ENCODE data around the gene RNASE13. TPM values are rescaled to one million over a fixed set of nuclear protein-coding genes. Genes with fewer than 3 reads are reported as not detected.

Gene RNASE13
- polyA plus RNA-seq, 2 of the 4 experiments (the other 2 are of a cell fraction) = not detected

GRCh38 chr14:20998139-20998538 lies 36.5 kb downstream of the RNASE13 start:
- H3K4me2 ChIP-seq = no peak overlapping the region
- WGBS (ENCODE audit: missing lambda C conversion rate) = 90% methylated on average over 3 of the region's 3 CpGs
- DNase-seq (ENCODE audit: low read depth in 1 of 2, low spot score in 1 of 2) = no peak

GRCh38 chr14:20997564-20997963 lies 37.0 kb downstream of the RNASE13 start:
- H3K9me3 ChIP-seq = no peaks in the 10 kb centered on the region
- TF ChIP-seq GATA3 (IDR thresholded peaks at IDR 0.05; ENCODE audit: borderline replicate concordance) (no peak), HOXB13 (CRISPR knock-in tag; IDR thresholded peaks at IDR 0.05; ENCODE audit: low read depth) (no peak), CHD2 (IDR thresholded peaks at IDR 0.05; ENCODE audit: low read length, partially characterized antibody) (no peak), SMC3 (IDR thresholded peaks at IDR 0.05) (no peak), RCOR1 (IDR thresholded peaks at IDR 0.05; ENCODE audit: low read depth, low read length) (no peak), HMGXB4 (CRISPR knock-in tag; IDR thresholded peaks at IDR 0.05; ENCODE audit: borderline replicate concordance) (no peak), KDM5A (IDR thresholded peaks at IDR 0.05) (no peak), FOXS1 (CRISPR knock-in tag; IDR thresholded peaks at IDR 0.05) (no peak), SREBF2 (IDR thresholded peaks at IDR 0.05) (no peak), ZFP36 (IDR thresholded peaks at IDR 0.05; ENCODE audit: borderline replicate concordance, partially characterized antibody) (no peak), BHLHE40 (IDR thresholded peaks at IDR 0.05; ENCODE audit: low read depth, low read length) (no peak), NR3C1 (IDR thresholded peaks at IDR 0.05) (no peak)
- TF ChIP-seq, protein P1, sequence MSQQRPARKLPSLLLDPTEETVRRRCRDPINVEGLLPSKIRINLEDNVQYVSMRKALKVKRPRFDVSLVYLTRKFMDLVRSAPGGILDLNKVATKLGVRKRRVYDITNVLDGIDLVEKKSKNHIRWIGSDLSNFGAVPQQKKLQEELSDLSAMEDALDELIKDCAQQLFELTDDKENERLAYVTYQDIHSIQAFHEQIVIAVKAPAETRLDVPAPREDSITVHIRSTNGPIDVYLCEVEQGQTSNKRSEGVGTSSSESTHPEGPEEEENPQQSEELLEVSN (IDR thresholded peaks at IDR 0.05; ENCODE audit: borderline replicate concordance, low read depth) = no peak
- ATAC-seq (no peak), DNase-seq (ENCODE audit: low read depth in 1 of 2, low spot score in 1 of 2) (no peak), FAIRE-seq (no peak)
- CTCF ChIA-PET = interaction anchor here (0.6 to 10.9 kb wide), 12 partner anchors 8 to 643 kb away, joined by 3 to 185 read pairs (median 6); no protein-coding TSS in a partner anchor
- H3K4me2 ChIP-seq = no peak overlapping the region
- POLR2A ChIA-PET = interaction anchor here (0.6 kb wide), 1 partner anchor 38 kb away, joined by 5 read pairs; no protein-coding TSS in a partner anchor
- WGBS (ENCODE audit: missing lambda C conversion rate) = 82% methylated on average over 6 of the region's 6 CpGs
- no peaks in the 10 kb centered on the region for H3K4me1 ChIP-seq
- H3K4me3 ChIP-seq = no peak overlapping the region
- H3K27ac ChIP-seq = no peak overlapping the region

More at GRCh38 chr14:20998139-20998538, 36.5 kb downstream of the RNASE13 start:
- no peak for FAIRE-seq
- no peak overlapping the region for H3K27ac ChIP-seq
- no peak for TF ChIP-seq PBX3 (IDR thresholded peaks at IDR 0.05)
- no peak for TF ChIP-seq GATA3 (IDR thresholded peaks at IDR 0.05; ENCODE audit: borderline replicate concordance)
- no peak for TF ChIP-seq JUN (IDR thresholded peaks at IDR 0.05)
- no peak for TF ChIP-seq NR3C1 (IDR thresholded peaks at IDR 0.05)
- TF ChIP-seq SMC3 (IDR thresholded peaks at IDR 0.05) = no peak
- TF ChIP-seq ZFP36 (IDR thresholded peaks at IDR 0.05; ENCODE audit: borderline replicate concordance, partially characterized antibody) = no peak
- no peak for TF ChIP-seq NPAS2 (CRISPR knock-in tag; IDR thresholded peaks at IDR 0.05; ENCODE audit: borderline replicate concordance)
- no peak for TF ChIP-seq ZC3H11A (IDR thresholded peaks at IDR 0.05)
- no peak for TF ChIP-seq SREBF2 (IDR thresholded peaks at IDR 0.05)
- no peak for TF ChIP-seq MYC (IDR thresholded peaks at IDR 0.05; ENCODE audit: borderline replicate concordance, low read length)
- TF ChIP-seq RAD21 (conservative IDR thresholded peaks at IDR 0.05 in 1 of 2, IDR thresholded peaks at IDR 0.05 in 1 of 2) = no peak
- ATAC-seq = no peak; a peak in 1 of 6 replicates
- ChIA-PET POLR2A (no interaction called here), CTCF (interaction anchor here (0.9 to 10.9 kb wide), 9 partner anchors 19 to 140 kb away, joined by 3 to 185 read pairs (median 5); no protein-coding TSS in a partner anchor)
- no peak overlapping the region for H3K4me3 ChIP-seq
- no peaks in the 10 kb centered on the region for H3K9me3 ChIP-seq
- no peaks in the 10 kb centered on the region for H3K4me1 ChIP-seq

GRCh38 chr14:20997115-20997514 lies 37.5 kb downstream of the RNASE13 start:
- ATAC-seq (no peak), FAIRE-seq (no peak), DNase-seq (ENCODE audit: low read depth in 1 of 2, low spot score in 1 of 2) (no peak)
- Histone ChIP-seq H3K27ac (no peak overlapping the region), H3K9me3 (no peaks in the 10 kb centered on the region), H3K4me2 (no peak overlapping the region), H3K4me3 (no peak overlapping the region), H3K4me1 (no peaks in the 10 kb centered on the region)
- TF ChIP-seq, protein P2, sequence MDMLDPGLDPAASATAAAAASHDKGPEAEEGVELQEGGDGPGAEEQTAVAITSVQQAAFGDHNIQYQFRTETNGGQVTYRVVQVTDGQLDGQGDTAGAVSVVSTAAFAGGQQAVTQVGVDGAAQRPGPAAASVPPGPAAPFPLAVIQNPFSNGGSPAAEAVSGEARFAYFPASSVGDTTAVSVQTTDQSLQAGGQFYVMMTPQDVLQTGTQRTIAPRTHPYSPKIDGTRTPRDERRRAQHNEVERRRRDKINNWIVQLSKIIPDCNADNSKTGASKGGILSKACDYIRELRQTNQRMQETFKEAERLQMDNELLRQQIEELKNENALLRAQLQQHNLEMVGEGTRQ (IDR thresholded peaks at IDR 0.05) = no peak
- CTCF ChIA-PET = interaction anchor here (0.6 to 10.9 kb wide), 14 partner anchors 9 to 643 kb away, joined by 3 to 185 read pairs (median 4); no protein-coding TSS in a partner anchor
- WGBS (ENCODE audit: missing lambda C conversion rate) = 67% methylated on average over 4 of the region's 4 CpGs
- POLR2A ChIA-PET = interaction anchor here (0.6 kb wide), 1 partner anchor 39 kb away, joined by 5 read pairs; no protein-coding TSS in a partner anchor

All from A549 (cell line).